GM21526 (cell line): ENCODE data around the gene SPAG6.

ENCODE experiments used
- ATAC-seq: cut with Tn5 transposase; IDR thresholded peaks from one replicate; pipeline ENCODE4 v1.9.1; 2021; ENCODE audit warnings: moderate library complexity; ENCODE audit not compliant: unreplicated experiment, low FRiP score

Gene SPAG6

DNA sequence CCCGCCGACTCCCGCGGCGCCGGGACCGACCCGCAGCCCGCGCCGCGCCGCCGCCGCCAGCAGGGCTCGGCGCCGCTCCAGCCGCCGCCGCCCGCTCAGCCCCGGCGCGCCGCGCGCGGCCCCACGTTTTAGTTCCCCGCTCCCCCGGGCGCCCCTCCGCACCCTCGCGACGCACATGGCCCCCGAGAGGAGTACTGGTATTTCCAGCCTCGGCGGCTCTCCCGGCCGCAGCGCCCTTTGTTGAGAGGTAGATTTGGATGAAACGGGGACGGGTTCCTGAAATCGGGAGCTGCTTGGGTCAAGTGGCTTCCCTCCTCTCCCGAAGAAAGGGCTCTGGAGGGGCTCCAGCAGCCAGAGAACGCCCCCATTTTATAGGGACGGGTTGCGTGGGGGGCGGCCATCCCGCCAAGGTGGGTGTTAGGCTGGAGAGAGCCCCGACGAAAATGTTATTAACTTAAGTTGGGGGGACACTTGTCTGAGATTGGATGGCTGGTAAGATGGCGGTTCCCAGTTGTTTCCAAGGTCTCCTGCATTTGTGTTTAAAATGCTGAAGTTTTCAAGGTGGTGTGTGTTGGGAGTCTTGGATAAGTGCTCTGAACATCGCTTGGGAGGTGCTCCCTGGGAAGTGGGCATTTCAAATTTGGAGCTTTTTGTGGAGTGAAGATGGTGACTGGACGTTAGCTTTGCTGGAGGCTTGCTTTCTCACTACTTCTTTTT, 23.2 kb upstream of the SPAG6 start:
- ATAC-seq = no peak

DNA sequence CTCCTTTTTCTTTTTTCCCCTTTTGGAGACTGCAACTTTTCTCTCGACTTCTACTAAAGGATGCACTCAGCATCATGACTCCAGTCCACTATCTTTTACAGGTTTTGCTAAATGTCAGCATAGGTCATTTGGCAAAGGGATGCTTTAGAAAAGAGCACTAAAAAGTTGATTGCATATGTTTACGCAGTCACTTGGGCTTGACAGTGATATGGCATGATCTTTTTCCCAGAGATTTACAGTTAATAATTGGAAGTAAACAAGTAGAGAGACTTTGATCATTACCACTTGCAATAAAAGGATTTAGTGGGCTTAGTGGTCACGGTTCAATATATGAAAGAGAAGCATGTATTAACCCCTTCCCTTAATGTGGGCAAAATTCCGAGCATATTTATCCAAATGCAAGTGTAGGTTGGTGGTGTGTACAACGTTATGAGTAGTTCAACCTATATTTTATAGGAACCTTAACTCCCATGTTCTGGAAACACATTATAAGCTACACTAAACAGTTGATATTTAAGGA, 22.6 kb upstream of the SPAG6 start:
- ATAC-seq = no peak

DNA sequence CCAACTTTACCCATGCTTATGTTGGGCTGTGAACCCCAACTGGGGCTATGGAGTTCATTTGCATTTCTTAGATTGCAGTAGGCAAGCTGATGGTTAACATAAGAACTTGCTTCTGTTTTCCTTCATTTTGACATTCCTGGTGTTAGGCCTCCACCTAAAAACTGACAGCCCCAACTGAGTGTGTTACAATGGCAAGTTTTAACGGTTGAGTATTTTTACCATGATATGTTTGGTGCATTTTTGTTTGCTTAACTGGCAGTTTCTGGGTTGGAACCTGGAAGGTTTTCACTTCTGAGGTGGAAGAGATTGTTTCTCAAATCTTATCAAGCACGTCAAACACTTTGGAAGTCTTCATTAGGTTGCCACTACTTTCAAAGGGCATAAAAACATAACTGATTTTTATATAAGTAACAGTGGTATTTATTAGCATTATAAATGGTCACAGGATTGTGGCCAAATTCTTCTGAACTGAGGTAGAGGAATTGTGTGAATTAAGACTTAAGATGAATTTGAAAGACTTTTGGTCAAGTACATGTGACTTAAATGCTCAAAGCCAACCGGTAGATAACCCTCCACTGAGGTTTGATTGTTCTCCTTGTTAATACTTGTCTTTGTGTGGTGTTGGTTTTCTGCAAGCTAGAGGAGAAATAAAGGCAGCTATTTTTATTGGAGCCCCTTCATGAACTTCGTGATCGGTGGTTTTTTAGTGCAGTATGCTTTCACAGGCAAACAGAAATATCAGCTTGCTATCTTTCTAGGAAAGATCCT, 21.6 kb upstream of the SPAG6 start:
- ATAC-seq = no peak

DNA sequence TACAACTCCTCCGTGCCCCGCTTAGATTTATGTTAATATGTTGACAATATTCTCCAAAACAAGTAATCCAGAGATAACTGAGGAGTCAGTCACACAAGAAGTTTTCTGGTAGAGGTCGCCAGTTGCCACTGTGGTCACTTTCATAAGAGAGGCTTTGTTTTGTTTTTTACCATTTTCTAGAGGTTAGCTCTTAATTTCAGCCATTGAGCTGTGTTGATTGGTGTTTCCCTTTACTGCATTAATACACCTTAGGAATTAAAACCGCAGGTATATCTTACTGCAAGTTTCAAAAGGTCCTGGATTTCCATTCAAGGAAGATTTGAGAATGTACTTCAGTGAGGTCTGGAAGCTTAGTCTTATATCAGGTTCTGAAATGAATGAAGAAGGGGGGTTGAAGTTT, 20.9 kb upstream of the SPAG6 start:
- ATAC-seq = no peak

DNA sequence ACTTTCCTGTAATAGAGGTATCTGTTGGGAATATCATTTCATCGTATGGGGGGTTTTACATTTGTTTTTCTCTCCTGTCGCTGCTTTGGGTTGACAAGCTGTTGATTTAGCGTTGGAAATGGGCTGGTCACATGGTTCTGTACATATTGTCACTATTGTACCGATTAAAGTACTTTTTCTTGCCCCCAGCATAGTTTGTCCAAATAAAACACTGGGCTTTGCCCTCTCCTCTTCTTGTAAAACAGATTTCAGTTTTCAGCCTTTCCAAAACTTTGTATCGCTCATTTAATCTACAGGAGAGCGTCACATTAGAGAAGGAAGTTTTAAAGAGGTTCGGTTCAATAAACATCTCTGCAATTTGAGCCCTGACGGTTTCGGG, 20.4 kb upstream of the SPAG6 start:
- no peak for ATAC-seq

DNA sequence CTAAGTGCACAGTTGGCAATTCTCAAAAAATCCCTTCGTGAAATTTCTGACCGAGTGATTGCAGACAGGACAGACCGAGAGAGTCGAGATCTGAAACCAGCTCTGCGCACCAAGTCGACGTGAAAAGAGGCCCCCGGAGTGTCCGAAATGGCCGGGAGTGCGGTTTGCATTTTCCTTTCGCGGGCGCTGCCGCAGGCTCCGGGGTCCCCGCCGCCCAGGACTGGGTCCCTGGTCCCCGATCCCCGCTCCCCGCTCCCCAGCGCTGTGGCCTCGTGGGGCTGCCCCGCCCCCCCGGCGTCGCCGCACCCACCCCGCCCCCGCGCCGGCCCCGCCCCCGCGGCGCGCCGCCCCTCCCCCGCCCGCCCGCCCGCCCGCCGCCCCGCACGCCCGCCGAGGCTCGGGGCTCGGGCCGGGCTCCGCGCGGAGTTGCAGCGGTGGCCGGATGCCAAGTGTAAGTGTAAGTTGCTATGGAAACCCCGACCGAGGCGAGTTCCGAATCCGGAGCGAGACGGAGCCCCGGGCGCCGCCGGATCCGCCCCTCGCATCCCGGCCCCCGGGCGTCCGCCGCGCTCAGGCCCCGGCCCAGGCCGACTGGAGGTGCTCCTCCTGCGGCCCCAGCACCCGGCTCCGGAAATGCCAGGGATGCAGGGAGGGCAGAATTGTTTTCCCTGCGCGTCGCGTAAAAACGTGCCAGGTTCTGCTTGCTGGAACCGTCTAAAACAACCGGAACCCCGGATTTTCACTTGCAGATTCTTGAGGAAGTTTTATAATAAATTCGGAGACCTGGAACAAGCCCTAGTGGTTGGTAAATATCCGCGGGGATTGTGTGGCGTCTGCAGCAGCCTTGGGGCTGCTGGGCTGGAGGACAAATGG, 19.8 kb upstream of the SPAG6 start:
- peak; percentile 49 for ATAC-seq

DNA sequence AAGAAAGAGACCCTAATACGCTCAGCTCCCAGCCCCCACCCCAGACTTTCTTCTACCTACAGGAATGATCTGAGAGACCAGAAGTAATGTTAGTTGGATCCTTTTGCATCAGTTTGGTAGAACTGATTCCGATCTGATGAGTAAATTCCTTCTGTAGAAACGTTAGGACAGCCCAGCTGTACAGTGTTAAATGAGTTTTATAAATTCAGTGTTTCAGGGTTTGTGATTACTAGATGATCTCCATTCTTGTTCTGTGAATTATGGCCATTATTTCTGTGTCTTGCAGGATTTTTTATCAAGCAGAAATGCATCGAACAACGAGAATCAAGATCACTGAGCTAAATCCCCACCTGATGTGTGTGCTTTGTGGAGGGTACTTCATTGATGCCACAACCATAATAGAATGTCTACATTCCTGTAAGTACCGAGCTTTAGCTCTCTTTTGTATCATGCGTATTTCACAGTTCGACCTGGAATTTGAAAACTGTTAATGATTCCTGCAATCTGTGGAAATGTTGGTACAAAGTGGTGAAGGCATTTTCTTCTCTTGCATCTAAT, 19.1 kb upstream of the SPAG6 start:
- no peak for ATAC-seq

DNA sequence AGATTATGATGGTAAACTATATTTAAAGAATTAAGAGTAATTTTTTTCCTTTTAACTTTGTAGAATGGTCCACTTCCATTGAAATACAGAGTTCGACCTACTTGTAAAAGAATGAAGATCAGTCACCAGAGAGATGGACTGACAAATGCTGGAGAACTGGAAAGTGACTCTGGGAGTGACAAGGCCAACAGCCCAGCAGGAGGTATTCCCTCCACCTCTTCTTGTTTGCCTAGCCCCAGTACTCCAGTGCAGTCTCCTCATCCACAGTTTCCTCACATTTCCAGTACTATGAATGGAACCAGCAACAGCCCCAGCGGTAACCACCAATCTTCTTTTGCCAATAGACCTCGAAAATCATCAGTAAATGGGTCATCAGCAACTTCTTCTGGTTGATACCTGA, 16.1 kb upstream of the SPAG6 start:
- no peak for ATAC-seq

DNA sequence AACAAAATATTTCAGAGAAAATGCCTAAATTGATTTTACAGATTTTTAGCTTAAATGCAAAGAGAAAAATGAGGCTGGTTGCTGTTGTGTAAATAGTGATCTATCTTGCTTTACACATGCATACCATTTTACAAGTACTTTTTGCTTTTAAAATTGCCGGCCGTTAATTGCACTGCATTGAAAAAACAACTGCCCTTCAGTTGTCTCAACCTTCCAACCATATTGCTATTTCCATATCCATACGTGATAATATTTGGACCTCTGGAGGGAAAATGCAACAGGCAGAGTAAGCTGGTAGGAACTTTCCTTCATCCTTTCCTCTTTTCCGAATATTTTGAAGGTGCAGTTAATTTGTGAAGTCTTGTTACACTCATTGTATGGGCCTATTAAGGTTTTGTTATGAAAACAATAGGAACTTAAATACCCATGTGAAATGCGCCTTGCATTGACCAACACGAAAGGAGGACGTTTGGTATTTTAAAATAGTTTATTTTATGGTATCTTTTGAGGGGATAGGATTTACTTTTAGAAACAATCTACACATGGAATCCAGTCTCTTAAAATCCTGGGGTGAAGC, 13.1 kb upstream of the SPAG6 start:
- ATAC-seq = no peak

DNA sequence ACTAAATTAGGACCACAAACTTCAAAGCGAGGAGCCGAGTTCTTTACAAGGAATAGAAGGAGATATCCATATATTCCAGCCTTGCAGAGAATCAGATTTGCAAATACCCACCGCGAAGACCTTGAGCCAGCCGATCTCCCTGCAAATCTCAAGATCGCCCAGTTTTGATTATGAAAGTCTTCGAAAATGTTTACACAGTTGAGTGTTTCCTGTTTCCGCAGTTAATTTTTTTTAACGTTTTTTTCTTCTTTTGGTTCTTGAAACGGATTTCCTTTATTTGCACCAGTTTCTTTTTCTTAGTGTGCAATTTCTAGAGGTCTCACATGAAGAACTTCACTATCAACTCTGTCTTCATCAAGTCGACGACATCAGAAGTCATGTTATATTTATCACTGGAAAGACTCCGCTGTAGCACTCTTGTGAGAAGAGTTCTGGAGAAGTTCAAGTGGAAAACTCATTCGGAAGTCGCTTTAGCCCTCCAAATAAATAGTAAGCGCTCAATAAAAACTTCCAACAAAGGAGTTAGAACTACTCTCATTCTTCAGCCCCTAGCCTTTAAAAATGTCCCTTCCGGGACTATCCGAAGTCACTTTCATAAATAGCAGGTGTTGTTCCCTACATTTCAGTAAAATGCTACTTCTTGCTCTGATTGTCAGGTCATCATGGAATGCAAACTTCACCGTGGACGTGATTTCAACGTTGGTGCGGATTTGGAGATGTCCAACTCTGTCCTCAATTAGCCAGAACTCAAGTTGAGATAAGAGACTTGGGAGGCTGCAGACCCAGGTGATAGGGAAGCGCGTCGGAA, 11.9 kb upstream of the SPAG6 start:
- no peak for ATAC-seq

DNA sequence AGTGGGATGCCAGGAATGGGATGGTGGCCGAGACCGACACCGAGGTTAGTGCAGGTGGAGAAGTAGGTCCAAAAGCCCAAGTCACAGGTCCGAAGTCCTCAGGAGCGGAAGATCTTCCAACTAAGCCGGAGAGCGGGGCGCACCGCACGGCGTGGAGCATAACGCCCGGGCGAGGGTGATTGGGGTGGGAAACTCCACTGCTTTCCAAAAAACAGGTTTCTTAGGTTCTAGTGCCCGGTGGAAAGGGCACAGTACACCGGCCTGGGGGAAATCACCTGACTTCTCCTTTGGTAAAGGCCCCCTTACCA, 11.4 kb upstream of the SPAG6 start:
- no peak for ATAC-seq

DNA sequence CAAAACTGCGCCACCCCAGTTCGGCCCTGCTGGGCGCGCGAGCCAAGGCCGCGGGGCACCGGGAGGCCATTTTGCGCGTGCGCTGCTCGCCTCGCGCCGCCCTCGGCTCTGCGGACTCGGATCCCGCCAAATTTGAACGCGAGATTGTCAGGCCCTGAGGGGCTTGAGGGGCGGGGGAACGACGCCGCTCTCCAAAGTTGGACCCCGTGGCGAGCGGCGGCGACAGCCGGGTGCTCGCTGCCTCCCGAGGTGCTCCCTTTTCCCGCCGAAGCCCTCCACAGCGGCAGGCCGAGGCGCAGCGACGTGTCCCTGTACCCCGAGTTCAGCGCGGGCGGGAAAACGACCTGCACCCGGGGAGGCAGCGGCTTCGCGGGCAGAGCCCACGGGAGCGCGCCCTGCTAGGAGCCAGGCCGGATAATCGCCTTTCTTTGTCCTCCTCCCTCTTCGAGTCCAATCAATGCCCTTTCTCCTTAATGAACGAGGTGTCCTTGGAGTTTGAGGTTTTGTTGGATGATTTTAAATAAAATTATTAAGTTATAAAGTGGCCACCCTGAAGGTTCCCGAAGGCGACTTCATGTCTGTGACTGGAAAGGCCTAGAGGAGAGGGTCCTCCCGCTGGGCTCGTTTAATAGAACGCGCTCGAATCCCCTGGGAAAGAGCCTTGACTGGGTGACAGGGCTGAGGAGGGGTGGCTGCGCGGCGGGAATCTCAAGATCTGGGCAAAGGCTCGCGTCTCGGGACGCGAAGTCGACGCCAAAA, 10.7 kb upstream of the SPAG6 start:
- ATAC-seq = no peak

DNA sequence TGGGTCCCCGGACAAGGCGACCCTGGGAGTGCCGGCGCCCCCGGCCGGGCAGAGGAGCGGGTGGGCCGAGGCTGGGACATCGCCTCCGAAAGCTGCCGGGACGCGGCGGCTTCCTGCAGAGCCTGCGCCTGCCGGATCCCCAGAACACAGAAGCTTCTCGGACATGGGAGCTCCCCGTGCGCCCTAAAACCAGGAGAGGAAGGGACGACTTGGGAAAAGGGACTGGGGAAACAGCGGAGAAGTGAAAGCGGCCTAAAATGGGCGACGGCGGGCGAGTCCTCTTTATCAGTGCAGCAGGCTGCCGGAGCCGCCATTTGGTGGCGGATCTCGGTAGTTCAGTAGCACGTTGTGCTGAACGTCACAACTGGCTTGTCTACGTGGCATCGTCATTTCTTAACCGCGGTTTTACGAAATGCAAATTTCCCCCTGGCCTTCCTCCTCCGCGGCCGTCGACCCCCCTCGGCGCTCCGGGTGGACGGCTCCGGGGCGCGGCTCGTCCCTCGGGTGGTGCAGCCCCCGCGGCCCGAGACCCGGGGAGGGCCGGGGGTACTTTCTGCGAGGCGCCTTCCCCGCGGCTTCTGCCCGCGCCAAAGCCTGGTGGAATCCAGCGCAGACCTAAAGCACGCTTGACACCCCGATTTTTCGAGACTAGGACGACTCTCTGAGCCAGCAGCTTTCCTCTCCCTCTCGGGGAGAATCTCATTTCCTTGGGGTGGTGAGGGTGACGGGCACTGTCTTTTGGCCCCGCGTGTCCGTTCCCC, 9.9 kb upstream of the SPAG6 start:
- peak; percentile 61 for ATAC-seq

DNA sequence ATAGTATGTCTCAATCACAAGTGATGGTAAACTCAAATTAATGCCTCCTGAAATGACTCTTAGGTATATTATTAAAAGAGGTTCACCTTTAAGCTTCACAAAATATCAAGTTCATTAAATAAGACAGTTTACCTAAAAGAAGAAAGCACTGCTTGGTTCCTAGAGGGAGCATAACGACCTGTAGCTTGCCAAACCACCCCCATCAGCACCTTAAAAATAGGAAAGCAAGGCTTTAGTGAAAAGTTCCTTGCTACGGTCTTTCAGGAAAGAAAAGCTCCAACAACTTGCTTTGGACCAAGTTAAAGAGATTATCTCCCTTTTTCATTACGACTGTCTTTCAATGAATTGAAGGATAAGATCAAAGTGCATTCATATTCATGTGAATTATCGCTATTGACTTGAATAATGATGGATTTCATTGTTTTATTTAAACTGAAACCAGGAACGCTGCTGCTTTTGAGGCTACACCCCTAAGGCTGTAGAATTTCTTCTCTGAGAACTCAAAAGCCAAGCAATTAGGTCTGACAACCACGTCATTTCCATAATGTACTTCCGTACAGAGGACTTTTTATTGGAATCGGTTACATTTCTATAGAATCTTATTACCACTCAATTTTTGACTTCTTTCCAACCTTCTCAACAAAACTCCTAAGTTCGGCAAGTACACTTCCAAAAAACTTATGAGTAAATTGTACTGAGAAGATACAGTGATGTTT, 7.0 kb upstream of the SPAG6 start:
- no peak for ATAC-seq

DNA sequence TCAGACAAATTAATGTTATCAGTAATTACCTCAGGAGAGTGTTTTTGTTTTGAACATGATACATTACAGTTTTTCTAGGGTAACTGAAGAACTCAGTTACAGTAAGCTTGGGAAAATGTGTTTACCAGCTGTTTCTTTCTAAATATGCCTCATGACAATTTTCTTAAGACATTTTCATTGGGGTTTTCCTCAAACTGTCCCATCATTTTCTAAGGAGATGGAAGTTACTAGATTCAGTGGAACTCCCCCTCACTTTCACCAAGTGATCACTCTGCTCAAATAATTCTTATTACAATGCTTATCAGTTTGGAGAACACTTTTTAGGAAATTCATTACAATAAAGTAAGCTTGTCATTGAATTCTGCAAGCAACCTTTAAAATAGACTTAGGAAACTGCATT, 6.4 kb upstream of the SPAG6 start:
- ATAC-seq = no peak

DNA sequence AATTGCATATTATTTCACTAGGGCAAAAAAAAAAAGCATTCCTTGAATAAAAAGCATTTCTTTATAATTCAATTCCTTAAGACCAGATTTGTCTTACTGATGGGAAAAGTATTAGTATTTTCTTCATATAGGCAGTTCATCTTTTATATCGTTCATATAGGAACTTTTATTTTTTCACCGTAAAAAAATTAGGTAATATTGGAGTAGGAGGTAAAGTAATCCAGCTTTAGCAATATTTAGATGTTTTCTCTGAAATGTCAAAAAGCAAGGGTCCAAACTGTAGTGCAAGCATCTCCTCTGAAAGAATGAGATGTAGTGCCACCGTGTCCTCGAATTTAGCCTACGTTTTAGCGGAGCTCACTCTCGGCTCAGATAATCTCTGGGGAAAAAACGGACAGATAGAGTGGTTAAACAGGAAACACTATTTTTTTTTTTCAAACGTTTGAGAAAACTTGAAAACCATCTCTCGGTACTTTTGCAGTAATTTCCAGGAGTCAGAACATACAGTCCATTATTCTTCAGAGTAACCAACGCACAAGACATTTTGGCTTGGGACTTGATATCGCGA, 5.5 kb upstream of the SPAG6 start:
- no peak for ATAC-seq
